Stomach smooth muscle (tissue), 2 donors: Measurements from ENCODE around the gene GGT7.
"Not testable (repeated sequence)": the region's sequence is repeated elsewhere in the genome, so short reads cannot be mapped to it uniquely, and the experiment has no call there.

Experiments used
- H3K27ac ChIP-seq: one replicate; pipeline ENCODE4 v1.7.0; 2013; ENCODE audit warnings: mild to moderate bottlenecking, low read length, inconsistent platforms
- H3K27me3 ChIP-seq, 2 donors: one replicate each; pipeline ENCODE4 v1.7.0; 2013; ENCODE audit warnings: low read length in 2 of 2; ENCODE audit not compliant: insufficient read depth in 2 of 2, control insufficient read depth in 1 of 2
- H3K36me3 ChIP-seq, 2 donors: one replicate each; pipeline ENCODE4 v1.7.0; 2013; ENCODE audit warnings: low read length in 2 of 2; ENCODE audit not compliant: control insufficient read depth in 2 of 2, insufficient read depth in 2 of 2
- H3K4me1 ChIP-seq: one replicate; pipeline ENCODE4 v1.7.0; 2013; ENCODE audit warnings: low read length; ENCODE audit not compliant: control insufficient read depth, insufficient read depth
- H3K4me3 ChIP-seq, 2 donors: one replicate each; pipeline ENCODE4 v1.7.0; 2013; ENCODE audit warnings: low read length in 2 of 2
- H3K9ac ChIP-seq, 2 donors: one replicate each; pipeline ENCODE4 v1.7.0; 2013; ENCODE audit warnings: low read length in 2 of 2, mild to moderate bottlenecking in 1 of 2
- H3K9me3 ChIP-seq, 2 donors: one replicate each; pipeline ENCODE4 v1.7.0; 2013; ENCODE audit warnings: low read length in 2 of 2; ENCODE audit not compliant: control insufficient read depth in 2 of 2
- donor health status: healthy.
- donor health status: Pancreatic carcinoma.

The GGT7 gene

DNA sequence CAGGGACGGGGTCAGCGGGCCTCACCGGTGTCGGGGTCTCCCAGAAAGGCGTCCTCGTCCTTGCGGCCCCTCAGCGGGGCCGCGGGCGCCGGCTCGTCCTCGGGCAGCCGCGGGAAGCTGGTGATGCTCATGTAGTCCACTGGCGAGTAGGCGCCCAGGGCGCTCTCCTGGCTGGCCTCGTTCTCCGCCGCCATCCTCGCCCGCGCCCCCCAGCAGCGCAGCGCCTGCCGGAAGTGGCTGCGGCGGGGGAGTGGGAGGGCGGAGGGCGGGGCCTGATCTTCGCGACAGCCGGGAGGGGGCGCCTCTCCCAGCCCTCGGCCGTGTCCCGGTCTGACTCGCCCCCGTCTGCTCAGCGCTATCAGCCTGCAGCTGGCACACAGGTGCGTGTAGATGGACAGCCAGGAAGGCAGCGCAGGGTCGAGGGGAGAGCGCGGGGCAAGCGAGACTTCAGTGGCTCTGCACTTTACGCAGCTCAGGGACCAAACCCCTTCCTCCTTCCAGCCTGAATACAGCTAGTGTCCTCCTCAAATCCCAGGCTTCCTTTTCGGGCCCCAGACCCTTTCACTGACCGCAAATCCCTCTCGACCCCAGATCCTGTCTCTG, at the start of gene GGT7:
GGT7 (minus strand) TSS at position 235 of the 603 bp plus-strand sequence; CDS start at position 194, 41 bp downstream.
- no peaks in the 10 kb centered on the region for H3K9me3 ChIP-seq
- peaks cover 38% of the 10 kb centered on the region for H3K4me1 ChIP-seq
- H3K27ac ChIP-seq = peak within 1 kb of the TSS; percentile 37
- peak within 1 kb of the TSS; percentile 78 to 86 for H3K9ac ChIP-seq
- no peaks in the 10 kb centered on the region for H3K27me3 ChIP-seq
- no peaks in the 10 kb centered on the region for H3K36me3 ChIP-seq
- peak within 1 kb of the TSS; percentile 82 to 84 for H3K4me3 ChIP-seq

DNA sequence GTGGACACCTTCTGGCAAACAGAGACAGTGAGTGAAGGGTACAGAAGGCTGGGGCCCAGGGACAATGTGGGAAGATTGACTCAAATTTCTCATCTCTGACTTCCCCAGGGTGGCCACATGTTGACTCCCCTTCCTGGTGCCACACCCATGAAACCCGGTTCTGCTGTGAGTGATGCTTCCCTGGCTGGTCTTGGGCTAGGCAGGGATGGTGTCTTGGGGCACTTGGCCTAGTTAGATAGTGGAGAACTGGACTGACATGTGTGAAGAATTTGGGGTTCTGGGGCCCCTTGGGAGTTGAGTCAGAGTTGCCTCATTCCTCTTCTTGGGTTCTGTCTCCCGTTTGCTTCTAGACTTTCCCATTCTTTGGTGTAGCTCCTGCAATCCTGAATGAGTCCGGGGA, 48.8 kb upstream of the GGT7 start:
- Histone ChIP-seq H3K27me3 (no peaks in the 10 kb centered on the region), H3K4me3 (no peak overlapping the region), H3K27ac (no peak overlapping the region), H3K9ac (no peak overlapping the region), H3K36me3 (peaks cover 44 to 47% of the 10 kb centered on the region in 2 donors), H3K9me3 (no peaks in the 10 kb centered on the region), H3K4me1 (peaks cover 2% of the 10 kb centered on the region)

DNA sequence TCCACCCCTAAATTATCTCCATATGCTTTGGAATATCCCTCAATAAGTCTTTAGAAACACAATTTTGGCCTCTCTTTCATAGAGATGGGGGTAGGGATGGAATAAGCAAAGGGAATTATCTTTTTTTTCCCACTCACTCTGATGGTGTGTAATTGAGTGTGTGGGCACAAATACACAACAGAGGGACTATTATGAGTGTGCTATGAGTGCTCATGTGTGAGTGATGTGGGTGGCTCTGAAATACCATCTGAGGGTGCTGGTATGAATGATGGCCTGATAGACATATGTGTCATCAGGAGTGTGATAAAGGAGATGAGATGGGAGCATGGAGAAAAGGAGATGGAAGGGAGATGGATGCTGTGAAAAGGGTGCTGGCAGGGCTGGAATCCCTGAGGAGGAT, 47.4 kb upstream of the GGT7 start:
- no peaks in the 10 kb centered on the region for H3K9me3 ChIP-seq
- peaks cover 33 to 35% of the 10 kb centered on the region in 2 donors for H3K36me3 ChIP-seq
- no peak overlapping the region for H3K9ac ChIP-seq
- no peak overlapping the region for H3K4me3 ChIP-seq
- H3K27ac ChIP-seq = no peak overlapping the region
- no peaks in the 10 kb centered on the region for H3K27me3 ChIP-seq
- H3K4me1 ChIP-seq = peaks cover 2% of the 10 kb centered on the region

GRCh38 chr20:34916774-34917354, 44.2 kb upstream of the GGT7 start:
- Histone ChIP-seq H3K9ac (no peak overlapping the region), H3K36me3 (peaks cover 28 to 30% of the 10 kb centered on the region in 2 donors), H3K4me1 (no peaks in the 10 kb centered on the region), H3K27ac (no peak overlapping the region), H3K27me3 (no peaks in the 10 kb centered on the region), H3K9me3 (no peaks in the 10 kb centered on the region), H3K4me3 (no peak overlapping the region)

GRCh38 chr20:34915749-34916455, 43.2 kb upstream of the GGT7 start:
- no peak overlapping the region for H3K27ac ChIP-seq
- no peaks in the 10 kb centered on the region for H3K4me1 ChIP-seq
- H3K9me3 ChIP-seq = no peaks in the 10 kb centered on the region
- no peak overlapping the region for H3K4me3 ChIP-seq
- peaks cover 21 to 22% of the 10 kb centered on the region in 2 donors for H3K36me3 ChIP-seq
- H3K27me3 ChIP-seq = no peaks in the 10 kb centered on the region
- no peak overlapping the region for H3K9ac ChIP-seq

DNA sequence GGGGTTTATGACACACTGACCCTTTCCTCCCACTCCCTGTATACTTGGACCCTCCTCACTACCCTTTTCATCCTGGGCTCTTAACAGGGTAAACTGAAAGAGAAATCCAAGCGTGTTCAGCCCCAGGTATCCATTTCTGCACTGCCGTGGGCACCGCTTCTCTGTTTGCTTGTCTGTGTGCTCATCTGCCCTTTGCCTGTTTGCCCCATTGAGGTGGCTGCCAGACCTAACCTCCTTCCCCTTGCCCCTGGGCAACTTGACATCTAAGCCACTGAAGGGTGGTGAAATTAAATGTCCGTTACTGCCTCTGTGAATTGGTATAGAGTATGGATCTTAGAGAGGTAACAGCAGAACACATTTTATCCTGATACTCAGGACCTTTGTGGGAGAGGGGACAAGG, 42.5 kb upstream of the GGT7 start:
- no peak overlapping the region for H3K27ac ChIP-seq

GRCh38 chr20:34907616-34908469, 35.2 kb upstream of the GGT7 start:
- H3K27me3 ChIP-seq = no peaks in the 10 kb centered on the region
- H3K4me3 ChIP-seq = peak overlapping the region; percentile 14 to 15
- H3K4me1 ChIP-seq = peaks cover 11% of the 10 kb centered on the region
- peak overlapping the region; percentile 69 for H3K27ac ChIP-seq
- peak overlapping the region; percentile 21 to 40 for H3K9ac ChIP-seq
- no peaks in the 10 kb centered on the region for H3K36me3 ChIP-seq
- H3K9me3 ChIP-seq = no peaks in the 10 kb centered on the region

More for the DNA sequence above, 42.5 kb upstream of the GGT7 start:
- Histone ChIP-seq H3K36me3 (peaks cover 14 to 15% of the 10 kb centered on the region in 2 donors), H3K4me3 (no peak overlapping the region), H3K27me3 (no peaks in the 10 kb centered on the region), H3K9ac (no peak overlapping the region), H3K9me3 (no peaks in the 10 kb centered on the region), H3K4me1 (no peaks in the 10 kb centered on the region)

- Histone ChIP-seq H3K9me3 (no peaks in the 10 kb centered on the region), H3K4me3 (no peak overlapping the region), H3K36me3 (no peaks in the 10 kb centered on the region), H3K27ac (no peak overlapping the region), H3K9ac (no peak overlapping the region), H3K4me1 (peaks cover 11% of the 10 kb centered on the region), H3K27me3 (no peaks in the 10 kb centered on the region)
Measured at GRCh38 chr20:34904202-34904621, 31.6 kb upstream of the GGT7 start.

DNA sequence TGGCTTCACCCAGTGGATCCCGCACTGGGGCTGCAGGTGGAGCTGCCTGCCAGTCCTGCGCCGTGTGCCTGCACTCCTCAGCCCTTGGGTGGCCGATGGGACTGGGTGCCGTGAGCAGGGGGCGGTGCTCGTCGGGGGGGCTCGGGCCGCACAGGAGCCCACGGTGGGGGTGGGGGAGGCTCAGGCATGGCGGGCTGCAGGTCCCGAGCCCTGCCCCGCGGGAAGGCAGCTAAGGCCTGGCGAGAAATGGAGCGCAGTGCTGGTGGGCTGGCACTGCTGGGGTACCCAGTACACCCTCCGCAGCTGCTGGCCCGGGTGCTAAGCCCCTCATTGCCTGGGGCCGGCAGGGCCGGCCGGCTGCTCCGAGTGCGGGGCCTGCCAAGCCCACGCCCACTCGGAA, 26.1 kb upstream of the GGT7 start:
- H3K4me1 ChIP-seq = peaks cover 13% of the 10 kb centered on the region
- not testable (repeated sequence) for H3K27me3 ChIP-seq

GRCh38 chr20:34898129-34898528, 25.5 kb upstream of the GGT7 start:
- not testable (repeated sequence) for H3K9me3 ChIP-seq, H3K27ac ChIP-seq, H3K9ac ChIP-seq, H3K36me3 ChIP-seq, H3K4me3 ChIP-seq, H3K27me3 ChIP-seq
- peaks cover 13% of the 10 kb centered on the region for H3K4me1 ChIP-seq

More for the DNA sequence above, 26.1 kb upstream of the GGT7 start:
- not testable (repeated sequence) for H3K36me3 ChIP-seq, H3K27ac ChIP-seq, H3K9ac ChIP-seq, H3K4me3 ChIP-seq, H3K9me3 ChIP-seq
